ENCODE data around the gene POC1B. TPM values are rescaled to one million over a fixed set of nuclear protein-coding genes. Genes with fewer than 3 reads are reported as not detected.

The POC1B gene
- total RNA-seq, 1 experiment from 2014 or later, result 14.1 TPM

GRCh38 chr12:89493670-89494302 lies 32.1 kb downstream of the POC1B start:
- Mint-ChIP-seq H3K27ac (ENCODE audit: unreplicated experiment) (no peak overlapping the region), H3K27me3 (ENCODE audit: insufficient read depth, unreplicated experiment) (no peaks in the 10 kb centered on the region), H3K9me3 (ENCODE audit: unreplicated experiment) (no peaks in the 10 kb centered on the region), H3K36me3 (ENCODE audit: insufficient read depth, unreplicated experiment) (peaks cover 6% of the 10 kb centered on the region), H3K4me1 (ENCODE audit: low read depth, unreplicated experiment) (peaks cover 25% of the 10 kb centered on the region), H3K4me3 (ENCODE audit: unreplicated experiment) (no peak overlapping the region)
- DNase-seq, result no peak
- no peak for TF ChIP-seq CTCF (IDR thresholded peaks at IDR 0.05; ENCODE audit: insufficient read depth in 1 of 2, low read depth in 1 of 2, low read length in 1 of 2, severe bottlenecking in 1 of 2, unreplicated experiment in 1 of 2)
- Histone ChIP-seq H3K27me3 (replicated peaks; ENCODE audit: control insufficient read depth, insufficient read depth, low read length) (no peaks in the 10 kb centered on the region), H3K9me3 (no peaks in the 10 kb centered on the region), H3K4me3 (ENCODE audit: low read depth, low read length) (no peak overlapping the region), H3K36me3 (ENCODE audit: control insufficient read depth, insufficient read depth, low read length) (no peaks in the 10 kb centered on the region), H3K4me1 (no peaks in the 10 kb centered on the region)
- ChIA-PET CTCF (no interaction called here), POLR2A (no interaction called here)
- intact Hi-C loops (cut with micrococcal nuclease; ENCODE audit: unreplicated experiment), result loop anchor here (5.0 kb wide), 1 partner anchor 34 kb away; the partner anchor contains the start of gene POC1B
- BruUV-seq (replicated peaks), result no TSS peak

GRCh38 chr12:89492883-89493282 lies 33.0 kb downstream of the POC1B start:
- no peaks in the 10 kb centered on the region for H3K27me3 Mint-ChIP-seq (ENCODE audit: insufficient read depth, unreplicated experiment)
- no peaks in the 10 kb centered on the region for H3K27me3 ChIP-seq (replicated peaks; ENCODE audit: control insufficient read depth, insufficient read depth, low read length)
- H3K36me3 Mint-ChIP-seq (ENCODE audit: insufficient read depth, unreplicated experiment), result peaks cover 6% of the 10 kb centered on the region
- TF ChIP-seq CTCF (IDR thresholded peaks at IDR 0.05; ENCODE audit: insufficient read depth in 1 of 2, low read depth in 1 of 2, low read length in 1 of 2, severe bottlenecking in 1 of 2, unreplicated experiment in 1 of 2), result no peak
- H3K4me1 Mint-ChIP-seq (ENCODE audit: low read depth, unreplicated experiment), result peaks cover 25% of the 10 kb centered on the region
- no peaks in the 10 kb centered on the region for H3K36me3 ChIP-seq (ENCODE audit: control insufficient read depth, insufficient read depth, low read length)
- H3K9me3 ChIP-seq, result no peaks in the 10 kb centered on the region
- no peaks in the 10 kb centered on the region for H3K4me1 ChIP-seq
- intact Hi-C loops (cut with micrococcal nuclease; ENCODE audit: unreplicated experiment), result loop anchor here (5.0 kb wide), 1 partner anchor 34 kb away; the partner anchor contains the start of gene POC1B
- no peak overlapping the region for H3K4me3 ChIP-seq (ENCODE audit: low read depth, low read length)
- H3K9me3 Mint-ChIP-seq (ENCODE audit: unreplicated experiment), result no peaks in the 10 kb centered on the region
- POLR2A ChIA-PET, result no interaction called here
- H3K27ac Mint-ChIP-seq (ENCODE audit: unreplicated experiment), result no peak overlapping the region
- CTCF ChIA-PET, result no interaction called here
- no peak overlapping the region for H3K4me3 Mint-ChIP-seq (ENCODE audit: unreplicated experiment)
- no TSS peak for BruUV-seq (replicated peaks)
- no peak for DNase-seq

GRCh38 chr12:89490922-89491321 lies 34.9 kb downstream of the POC1B start:
- H3K36me3 Mint-ChIP-seq (ENCODE audit: insufficient read depth, unreplicated experiment), result peaks cover 6% of the 10 kb centered on the region
- H3K4me1 ChIP-seq, result no peaks in the 10 kb centered on the region
- no peaks in the 10 kb centered on the region for H3K9me3 ChIP-seq
- intact Hi-C loops (cut with micrococcal nuclease; ENCODE audit: unreplicated experiment), result loop anchor here (5.0 kb wide), 1 partner anchor 36 kb away; the partner anchor contains the start of gene POC1B
- H3K4me1 Mint-ChIP-seq (ENCODE audit: low read depth, unreplicated experiment), result peaks cover 25% of the 10 kb centered on the region
- ChIA-PET POLR2A (no interaction called here), CTCF (no interaction called here)
- no peak overlapping the region for H3K4me3 Mint-ChIP-seq (ENCODE audit: unreplicated experiment)
- no peaks in the 10 kb centered on the region for H3K27me3 Mint-ChIP-seq (ENCODE audit: insufficient read depth, unreplicated experiment)
- no TSS peak for BruUV-seq (replicated peaks)
- no peaks in the 10 kb centered on the region for H3K27me3 ChIP-seq (replicated peaks; ENCODE audit: control insufficient read depth, insufficient read depth, low read length)
- no peak overlapping the region for H3K4me3 ChIP-seq (ENCODE audit: low read depth, low read length)
- no peaks in the 10 kb centered on the region for H3K36me3 ChIP-seq (ENCODE audit: control insufficient read depth, insufficient read depth, low read length)
- no peaks in the 10 kb centered on the region for H3K9me3 Mint-ChIP-seq (ENCODE audit: unreplicated experiment)
- peak in 1 of 2 experiments; percentile 4 for TF ChIP-seq CTCF (IDR thresholded peaks at IDR 0.05; ENCODE audit: insufficient read depth in 1 of 2, low read depth in 1 of 2, low read length in 1 of 2, severe bottlenecking in 1 of 2, unreplicated experiment in 1 of 2)
- DNase-seq, result peak in 1 of 2 experiments; percentile 14
- no peak overlapping the region for H3K27ac Mint-ChIP-seq (ENCODE audit: unreplicated experiment)

Data from Caco-2 (cell line).